Spleen (tissue), 7 donors: ENCODE data around the gene RPEL1.
"Not testable (repeated sequence)": the region's sequence is repeated elsewhere in the genome, so short reads cannot be mapped to it uniquely, and the experiment has no call there.

Source experiments
- CTCF ChIP-seq, 11 experiments: fragments of 200-600 bp in 7 of 11; fragments of 450-650 bp in 4 of 11; sonication (generic) in 4 of 11; IDR thresholded peaks in 8 of 11; conservative IDR thresholded peaks in 3 of 11; 1 replicate in 7 of 11; 2 replicates in 4 of 11; pipeline versions ENCODE4 v1.4.0 to v1.8.0; 2016 to 2021; ENCODE audit warnings: antibody characterized with exemption in 11 of 11, inconsistent platforms in 4 of 11, mild to moderate bottlenecking in 1 of 11
- POLR2AphosphoS5 ChIP-seq, 3 donors: sonication (generic); formaldehyde crosslinking; IDR thresholded peaks; one replicate each; pipeline ENCODE4 v1.5.1; 2017; ENCODE audit warnings: antibody characterized with exemption in 3 of 3
- donor health status: DM: no; HTN: no; CAD: no; lungs with moderate emphysema.
- donor health status: DM: no; HTN: no; CAD: no.
- donor health status: DM: no; HTN: no; CAD: no.

- TF ChIP-seq CTCF (IDR thresholded peaks at IDR 0.05 in 8 of 11, conservative IDR thresholded peaks at IDR 0.05 in 3 of 11); POLR2AphosphoS5 (IDR thresholded peaks at IDR 0.05): not testable (repeated sequence)
Observed at GRCh38 chr10:103216362-103216761, 29.3 kb upstream of the RPEL1 start.
